NCI-H1105 (cell line): Measurements from ENCODE around the gene SLC9A2.
A peak's percentile ranks its signal among the peaks of the same experiment; 100 is the strongest.

Experiments
- DNase-seq: peaks from one replicate; lab custom pipeline; 2025; lab: John Stamatoyannopoulos, UW

The SLC9A2 gene

DNA sequence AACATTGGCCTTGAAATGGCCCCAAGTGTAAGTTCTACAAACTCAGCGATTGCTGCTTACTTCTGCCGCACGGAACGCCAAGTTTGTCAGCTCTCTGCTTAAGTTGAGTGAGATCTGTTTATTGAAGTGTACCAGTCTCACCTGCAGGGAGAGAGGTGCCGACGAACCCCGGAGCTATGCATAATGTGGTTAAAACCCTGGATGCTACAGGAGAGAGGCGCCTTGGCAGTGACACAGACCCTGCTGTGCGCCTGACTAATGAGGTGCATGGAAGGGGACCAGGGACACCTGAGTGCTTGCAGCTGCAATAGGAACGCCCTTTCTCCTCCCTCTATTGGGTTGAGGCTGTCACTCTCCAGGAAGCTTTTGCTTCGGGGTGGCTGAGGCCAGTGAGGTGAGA lies 979 bp downstream of the SLC9A2 start:
- peak; percentile 39 for DNase-seq

- no peak for DNase-seq
Observed at GRCh38 chr2:102621630-102622029, 2.3 kb downstream of the SLC9A2 start.

GRCh38 chr2:102622646-102623045 lies 3.3 kb downstream of the SLC9A2 start:
- no peak for DNase-seq

DNA sequence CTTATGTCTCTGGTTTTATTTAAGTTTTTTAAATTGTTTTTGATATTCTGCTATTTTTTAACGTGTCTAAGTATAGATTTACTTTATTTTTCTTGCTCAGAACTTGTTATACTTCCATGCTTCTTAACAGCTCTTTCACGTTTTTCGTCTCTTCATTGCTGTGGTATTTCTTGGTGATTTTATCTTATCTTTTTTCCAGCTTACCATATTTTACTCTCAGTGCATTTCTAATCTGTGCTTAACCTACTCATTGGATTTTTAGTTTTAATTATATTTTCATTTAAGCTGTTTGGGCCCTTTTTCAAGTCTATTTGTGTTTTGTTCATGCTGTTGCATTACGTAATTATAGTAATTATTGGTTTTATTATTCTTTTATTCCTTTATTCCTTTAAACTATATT lies 11.1 kb downstream of the SLC9A2 start:
- DNase-seq = no peak

- no peak for DNase-seq
Observed at GRCh38 chr2:102632380-102633175, 13.2 kb downstream of the SLC9A2 start.

- DNase-seq = no peak
Observed at GRCh38 chr2:102634831-102635241, 15.5 kb downstream of the SLC9A2 start.

- DNase-seq = no peak
Observed at GRCh38 chr2:102635317-102635716, 16.0 kb downstream of the SLC9A2 start.

DNA sequence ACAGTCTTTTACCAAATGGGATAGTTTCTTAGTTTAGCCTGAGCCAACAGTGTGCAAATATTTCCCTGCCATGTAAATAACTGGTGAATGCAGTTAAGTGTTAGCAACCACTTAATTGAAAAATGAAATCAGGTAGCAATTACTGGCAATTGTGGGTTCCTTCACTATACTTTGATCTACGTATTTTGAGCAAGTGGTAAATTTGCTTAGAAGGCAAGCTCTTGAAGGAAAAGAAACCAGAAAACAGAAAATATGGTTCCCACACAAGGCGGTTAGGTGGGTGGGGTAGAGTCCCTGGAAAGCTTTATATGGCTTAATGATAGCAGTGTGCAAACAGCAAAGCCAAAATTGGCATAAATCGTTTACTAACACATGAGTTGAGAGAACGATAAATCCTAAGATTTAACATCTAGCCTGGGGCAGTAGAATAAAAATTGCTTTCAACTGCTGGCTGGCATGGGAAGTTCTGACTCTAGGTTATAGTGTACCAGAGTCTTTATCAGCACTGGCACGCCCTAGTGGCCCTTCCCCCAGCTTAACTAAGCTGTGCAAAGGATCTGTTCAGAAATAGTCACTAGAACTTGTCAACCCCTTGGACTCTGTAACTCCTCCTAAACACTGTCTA lies 17.0 kb downstream of the SLC9A2 start:
- DNase-seq = no peak

DNA sequence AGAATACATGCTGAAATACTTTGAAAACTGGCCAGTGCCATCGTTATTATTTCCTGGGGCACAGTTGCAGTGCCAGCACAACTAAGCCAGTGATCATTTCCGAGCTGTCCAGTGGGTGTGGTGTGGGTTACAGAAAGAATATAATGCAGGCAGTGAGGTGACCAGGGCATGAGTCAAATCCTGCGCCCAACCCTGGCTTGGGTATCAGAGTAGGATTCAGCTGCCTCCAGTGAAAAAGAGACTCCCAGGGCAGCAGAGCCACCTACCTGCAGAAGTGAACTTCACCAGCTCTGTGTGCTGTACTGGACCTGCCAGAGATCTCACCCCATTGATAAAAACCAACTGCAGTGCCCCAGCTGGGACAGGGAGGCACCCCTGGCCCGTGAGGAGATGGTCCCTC lies 18.0 kb downstream of the SLC9A2 start:
- DNase-seq = no peak

DNA sequence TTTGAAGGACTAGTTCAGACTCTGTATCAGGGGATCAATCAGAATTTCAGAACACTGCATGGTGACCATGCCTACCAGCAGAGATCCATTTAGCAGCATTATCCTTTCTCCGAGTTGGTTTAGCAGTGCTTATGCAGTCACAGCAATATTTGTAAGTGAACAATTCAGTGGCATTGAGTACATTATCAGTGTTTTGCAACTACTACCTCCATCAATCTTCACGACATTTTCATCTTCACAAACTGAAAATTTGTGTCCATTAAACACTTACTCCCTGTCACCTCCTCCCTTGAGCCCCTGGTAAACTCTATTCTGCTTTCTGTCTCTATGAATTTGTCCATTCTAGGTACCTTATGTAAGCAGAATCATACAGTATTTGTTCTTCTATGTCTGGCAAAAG lies 20.1 kb downstream of the SLC9A2 start:
- DNase-seq = no peak

- no peak for DNase-seq
Observed at GRCh38 chr2:102652126-102652525, 32.8 kb downstream of the SLC9A2 start.

DNA sequence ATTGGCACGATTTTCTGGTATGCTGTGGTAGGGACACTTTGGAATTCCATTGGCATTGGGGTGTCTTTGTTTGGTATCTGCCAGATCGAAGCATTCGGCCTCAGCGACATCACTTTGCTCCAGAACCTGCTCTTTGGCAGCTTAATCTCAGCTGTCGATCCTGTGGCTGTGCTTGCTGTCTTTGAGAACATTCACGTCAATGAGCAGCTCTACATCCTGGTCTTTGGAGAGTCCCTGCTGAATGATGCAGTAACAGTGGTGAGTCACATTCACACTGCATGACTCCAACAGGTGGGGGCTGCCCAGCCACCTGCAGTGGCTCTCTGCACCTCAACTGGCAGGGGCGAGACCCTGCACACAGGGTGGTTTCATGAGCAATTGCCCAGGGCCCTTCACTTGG lies 38.4 kb downstream of the SLC9A2 start:
- DNase-seq = no peak

DNA sequence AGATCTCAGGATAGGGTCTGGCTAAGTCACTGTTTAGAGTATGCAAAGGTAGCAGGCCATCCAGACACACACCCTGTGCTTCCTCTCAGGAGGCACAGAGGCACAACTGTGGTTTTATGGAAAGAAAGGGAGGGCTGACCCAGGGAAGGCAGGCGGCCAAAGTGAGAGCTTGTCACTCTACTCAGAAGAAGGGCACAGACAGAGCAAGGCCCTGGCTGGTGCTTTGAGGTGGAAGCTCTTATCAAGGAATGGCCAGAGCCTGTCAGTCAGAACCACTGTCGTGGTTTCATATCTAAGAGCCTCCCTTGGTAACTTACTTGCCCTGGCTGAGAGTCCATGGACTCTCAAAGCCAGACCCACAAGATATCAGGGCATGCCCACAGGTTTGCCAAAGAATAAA lies 40.7 kb downstream of the SLC9A2 start:
- no peak for DNase-seq

GRCh38 chr2:102660574-102660973 lies 41.2 kb downstream of the SLC9A2 start:
- no peak for DNase-seq

GRCh38 chr2:102661846-102662245 lies 42.5 kb downstream of the SLC9A2 start:
- no peak for DNase-seq

DNA sequence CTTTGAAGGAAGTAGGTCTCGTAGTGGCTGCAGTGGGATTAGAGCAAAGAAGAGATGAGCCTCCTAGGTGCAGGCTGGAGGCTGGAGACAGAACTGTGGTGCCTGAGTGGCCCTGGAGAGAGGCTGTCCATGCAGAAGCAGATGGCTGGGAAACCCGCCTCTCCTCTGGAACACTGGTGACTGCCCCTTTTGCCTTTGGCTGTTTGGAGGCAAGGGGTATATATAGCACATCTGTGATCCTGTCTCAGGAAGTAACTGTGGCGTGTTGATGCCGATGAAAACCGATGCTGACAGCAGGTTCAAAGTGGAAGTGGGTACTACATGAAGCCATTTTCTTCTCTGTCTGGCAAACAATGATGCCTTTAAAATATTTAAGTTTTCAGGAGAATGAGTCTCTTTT lies 43.5 kb downstream of the SLC9A2 start:
- no peak for DNase-seq

GRCh38 chr2:102663381-102663780 lies 44.0 kb downstream of the SLC9A2 start:
- DNase-seq = no peak

DNA sequence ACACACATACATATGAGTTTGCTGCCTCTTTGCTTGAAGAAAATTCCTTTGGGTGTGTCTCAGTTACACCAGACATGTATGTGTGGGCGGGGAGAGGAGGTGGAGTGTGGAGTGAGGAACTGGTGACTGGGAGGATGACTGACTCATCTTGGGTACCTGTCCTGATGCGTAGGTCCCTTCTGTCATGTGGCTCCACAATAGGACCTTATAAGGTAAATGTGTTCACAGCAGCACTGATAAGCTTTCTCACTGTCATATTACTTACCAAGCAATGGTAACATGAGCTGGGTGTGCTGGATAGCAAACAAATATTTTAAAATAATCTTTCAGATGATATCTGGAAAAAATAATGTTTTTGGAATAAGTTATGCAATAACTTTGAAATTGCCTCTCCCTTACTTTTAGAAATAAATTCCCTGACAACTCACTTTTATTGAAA lies 45.1 kb downstream of the SLC9A2 start:
- no peak for DNase-seq

GRCh38 chr2:102667072-102667471 lies 47.7 kb downstream of the SLC9A2 start:
- no peak for DNase-seq

DNA sequence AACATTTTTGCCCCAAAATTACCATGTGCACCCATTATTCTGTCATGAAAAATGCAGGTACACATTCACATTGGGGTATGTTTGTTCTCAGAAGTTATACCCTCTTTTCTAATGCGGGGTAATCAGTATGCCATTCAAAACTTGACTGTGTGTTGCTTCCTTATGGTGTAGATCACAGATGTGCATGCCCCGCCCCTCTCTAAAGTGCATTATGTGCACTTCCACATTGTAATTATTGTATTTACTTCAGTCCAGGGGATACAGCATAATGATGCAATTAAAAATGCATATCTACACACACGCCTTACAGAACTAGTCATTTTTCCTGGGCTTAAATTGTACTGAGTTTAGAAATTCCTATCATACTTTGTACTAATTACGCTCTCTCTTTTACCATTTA lies 48.8 kb downstream of the SLC9A2 start:
- no peak for DNase-seq

DNA sequence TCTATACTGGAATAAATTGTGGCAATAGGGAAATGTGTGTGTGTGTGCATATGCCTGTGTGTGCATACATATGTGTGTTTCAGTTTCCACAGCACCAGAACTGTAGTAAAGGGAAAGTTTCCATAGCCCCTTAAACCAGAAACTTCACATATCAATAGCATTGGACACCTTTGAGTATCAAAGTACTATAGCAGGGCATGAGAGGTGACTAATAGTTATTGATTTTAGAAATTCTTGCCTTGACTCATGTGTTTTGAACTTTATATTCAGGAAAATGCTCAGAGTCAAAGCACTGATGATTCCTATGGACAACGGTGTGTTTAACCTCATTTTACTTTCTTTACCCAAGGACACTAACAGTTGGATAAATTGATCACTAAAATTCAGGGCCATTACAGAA lies 50.0 kb downstream of the SLC9A2 start:
- no peak for DNase-seq

DNA sequence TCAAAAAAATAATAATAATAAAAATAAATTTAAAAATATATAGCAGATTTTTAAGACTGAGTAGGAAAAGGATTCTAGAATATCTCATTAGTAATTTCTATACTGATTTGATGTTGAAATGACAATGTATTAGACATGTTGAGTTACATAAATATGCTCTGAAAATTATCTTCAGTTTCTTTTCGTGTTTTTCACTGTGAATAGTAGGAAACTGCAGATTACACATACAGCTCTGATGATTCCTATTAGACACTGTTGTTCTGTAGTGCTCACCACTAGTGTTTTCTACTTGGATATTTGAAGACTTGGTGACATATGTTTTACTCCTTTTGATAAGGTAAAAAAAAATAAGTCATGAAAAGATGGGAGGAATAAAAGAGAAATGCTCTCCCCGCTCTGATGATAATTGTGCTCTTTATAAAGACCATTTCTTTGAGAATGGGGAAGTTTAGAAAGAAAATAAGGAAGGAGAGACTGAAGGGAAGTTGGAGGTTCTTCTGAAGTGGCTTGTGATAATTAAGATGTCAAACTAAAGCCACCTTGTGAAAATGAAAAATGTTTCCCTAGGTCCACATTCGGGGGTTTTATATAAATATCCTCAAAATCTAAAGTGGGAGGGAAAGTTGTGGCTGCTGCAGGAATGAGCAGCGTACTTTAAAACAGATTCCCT lies 52.9 kb downstream of the SLC9A2 start:
- no peak for DNase-seq

- no peak for DNase-seq
Observed at GRCh38 chr2:102674370-102674769, 55.0 kb downstream of the SLC9A2 start.
